AG08396 (cell line): Measurements from ENCODE around the gene SSTR1.
"Not testable (repeated sequence)": the region's sequence is repeated elsewhere in the genome, so short reads cannot be mapped to it uniquely, and the experiment has no call there.

Experiments
- DNase-seq: peaks from one replicate; pipeline ENCODE4 v3.0.0; 2012; ENCODE audit warnings: low spot score, mixed read lengths

SSTR1 gene

GRCh38 chr14:38207736-38208617 is at the start of gene SSTR1:
SSTR1 (plus strand) TSS chr14:38207904; CDS start chr14:38209390, 1,486 bp downstream.
- DNase-seq = no peak

- no peak for DNase-seq
Measured at GRCh38 chr14:38158468-38158867, 49.2 kb upstream of the SSTR1 start.

GRCh38 chr14:38168416-38168815 is 39.3 kb upstream of the SSTR1 start:
- no peak for DNase-seq

GRCh38 chr14:38171197-38171596 is 36.5 kb upstream of the SSTR1 start:
- peak; percentile 10 for DNase-seq

DNA sequence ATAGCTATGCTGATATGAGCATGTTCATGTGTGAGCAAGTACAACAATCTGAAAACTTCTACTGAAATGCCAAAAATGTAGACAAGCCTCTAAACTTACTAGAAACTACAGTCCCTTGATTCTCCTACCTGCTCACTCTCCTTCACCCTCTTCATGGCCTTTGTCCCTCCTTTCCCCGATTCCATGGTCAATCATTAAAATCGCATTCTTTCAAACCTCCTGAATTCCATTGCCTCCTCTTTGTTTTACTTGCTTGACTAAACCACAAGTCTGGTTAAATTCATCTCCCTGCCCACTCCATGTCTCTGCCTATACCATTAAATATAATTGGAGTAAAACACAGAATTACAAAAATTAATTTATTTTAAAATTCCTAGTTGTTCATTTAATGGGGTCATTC is 33.0 kb upstream of the SSTR1 start:
- no peak for DNase-seq

DNA sequence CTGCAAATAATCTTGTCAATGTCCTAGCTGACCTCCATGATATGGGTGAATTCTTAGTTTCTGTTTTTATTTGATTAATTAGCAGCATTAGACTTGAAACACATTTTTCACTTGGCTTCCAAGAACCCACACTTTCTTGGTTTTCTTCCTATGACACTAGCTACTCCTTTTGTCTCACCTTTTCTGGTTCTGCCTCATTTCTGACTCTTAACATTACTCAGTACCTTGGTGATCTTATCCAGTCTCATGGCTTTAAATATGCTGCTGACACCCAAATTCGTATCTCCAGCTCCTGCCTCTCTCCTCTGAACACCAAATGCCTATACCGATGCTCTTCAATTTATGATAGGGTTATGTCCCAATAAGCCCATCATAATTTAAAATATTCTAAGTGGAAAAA is 32.0 kb upstream of the SSTR1 start:
- DNase-seq = no peak

DNA sequence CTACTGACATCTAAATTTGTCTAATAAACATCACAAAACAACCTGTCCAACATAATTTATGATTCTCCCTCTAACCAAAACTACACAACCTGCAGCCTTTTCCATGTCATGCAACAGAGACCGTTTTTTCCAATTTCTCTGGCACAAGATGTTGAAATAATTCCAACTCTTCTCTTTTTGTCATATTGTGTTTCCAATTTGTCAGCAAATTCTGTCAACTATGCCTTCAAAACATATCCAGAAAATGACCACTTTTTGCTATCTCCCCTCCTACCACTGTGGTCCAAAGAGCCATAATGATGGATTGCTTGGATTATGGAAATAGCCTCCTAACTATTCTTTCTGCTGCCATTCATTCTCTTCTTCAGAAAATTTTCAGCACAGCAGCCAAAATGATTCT is 31.3 kb upstream of the SSTR1 start:
- no peak for DNase-seq

- DNase-seq = no peak
Measured at GRCh38 chr14:38184132-38184531, 23.6 kb upstream of the SSTR1 start.

DNA sequence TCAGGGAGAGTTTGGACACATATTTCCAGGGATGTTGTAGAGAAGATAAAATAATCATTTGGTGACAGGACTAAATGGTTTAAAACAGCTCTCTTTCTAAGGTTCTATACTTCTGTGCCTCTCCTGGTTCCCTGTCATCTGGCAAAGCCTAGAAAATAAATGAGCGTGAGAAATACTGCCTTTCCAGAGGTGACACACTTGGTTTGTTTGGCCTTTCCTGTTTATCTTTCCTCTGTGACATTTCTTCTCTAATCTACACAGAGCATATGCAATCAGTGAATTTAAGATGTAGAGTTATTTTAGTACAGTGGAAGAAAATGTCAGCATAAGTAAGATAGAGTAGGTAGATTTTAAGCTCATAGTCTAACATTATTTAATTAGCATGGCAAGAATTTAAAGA is 22.0 kb upstream of the SSTR1 start:
- no peak for DNase-seq

DNA sequence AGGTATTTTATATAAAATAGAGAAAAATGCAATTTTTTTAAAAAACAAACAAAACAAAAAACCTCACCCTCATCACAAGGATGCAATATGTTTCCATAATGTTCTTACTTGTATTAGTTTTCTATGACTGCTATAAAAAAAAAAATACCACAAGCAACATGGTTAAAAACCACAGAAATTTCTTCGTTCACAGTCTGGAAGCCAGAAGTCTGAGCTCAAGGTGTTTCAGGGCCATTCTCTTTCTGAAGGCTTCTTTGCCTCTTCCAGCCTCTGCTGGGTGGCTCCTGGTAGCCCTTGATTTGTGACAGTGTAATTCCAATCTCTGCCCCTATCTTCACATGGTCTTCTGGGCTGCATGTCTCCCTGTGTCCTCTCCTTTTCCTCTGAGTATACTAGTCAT is 21.5 kb upstream of the SSTR1 start:
- no peak for DNase-seq

DNA sequence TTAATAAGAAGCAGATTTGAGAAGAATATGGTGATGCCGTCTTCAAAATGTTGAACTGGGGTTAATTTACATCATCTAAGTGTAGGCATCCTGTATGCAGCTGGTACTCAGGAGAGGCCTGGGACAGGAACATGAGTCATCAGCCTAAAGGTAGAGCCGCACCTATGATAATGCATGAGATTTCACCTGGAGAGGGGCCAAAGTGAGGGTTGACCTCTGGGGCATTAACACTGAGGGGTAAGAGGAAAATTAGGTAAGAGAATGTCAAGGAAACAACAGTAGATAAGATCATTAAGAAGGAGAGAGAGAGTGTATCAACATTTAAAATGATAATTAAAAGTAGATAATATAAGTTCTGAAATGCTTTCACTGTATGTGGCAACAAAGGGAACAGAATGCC is 20.2 kb upstream of the SSTR1 start:
- no peak for DNase-seq

DNA sequence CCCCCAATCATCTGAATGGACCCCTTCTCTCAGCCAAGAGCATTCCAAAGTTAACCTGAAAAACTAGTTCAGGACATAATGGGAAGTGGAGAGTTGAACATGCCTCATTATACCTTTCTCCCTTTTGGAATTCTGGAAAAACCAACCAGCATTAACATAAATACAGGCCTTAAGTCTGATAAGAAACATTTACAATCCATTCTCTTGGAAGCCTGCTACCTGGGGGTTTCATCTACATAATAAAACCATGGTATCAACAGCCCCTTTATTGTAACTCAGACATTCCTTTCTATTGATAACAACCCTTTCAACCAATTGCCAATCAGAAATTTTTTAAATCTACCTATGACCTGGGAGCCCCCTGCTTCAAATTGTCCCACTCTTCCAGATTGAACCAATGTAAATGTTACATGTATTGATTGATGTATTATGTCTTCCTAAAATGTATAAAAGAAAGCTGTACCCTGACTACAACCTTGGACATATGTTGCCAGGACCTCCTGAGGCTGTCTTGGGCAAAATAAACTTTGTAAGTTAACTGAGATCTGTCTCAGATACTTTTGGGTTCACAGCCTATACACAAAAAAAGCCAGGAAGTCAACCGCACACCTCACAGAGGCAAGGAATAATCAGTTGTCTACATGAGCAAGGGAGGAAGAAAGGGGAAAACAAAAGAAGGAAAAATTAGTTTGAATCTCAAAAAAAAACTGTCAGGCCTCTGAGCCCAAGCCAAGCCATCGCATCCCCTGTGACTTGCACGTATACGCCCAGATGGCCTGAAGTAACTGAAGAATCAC is 17.6 kb upstream of the SSTR1 start:
- no peak for DNase-seq

DNA sequence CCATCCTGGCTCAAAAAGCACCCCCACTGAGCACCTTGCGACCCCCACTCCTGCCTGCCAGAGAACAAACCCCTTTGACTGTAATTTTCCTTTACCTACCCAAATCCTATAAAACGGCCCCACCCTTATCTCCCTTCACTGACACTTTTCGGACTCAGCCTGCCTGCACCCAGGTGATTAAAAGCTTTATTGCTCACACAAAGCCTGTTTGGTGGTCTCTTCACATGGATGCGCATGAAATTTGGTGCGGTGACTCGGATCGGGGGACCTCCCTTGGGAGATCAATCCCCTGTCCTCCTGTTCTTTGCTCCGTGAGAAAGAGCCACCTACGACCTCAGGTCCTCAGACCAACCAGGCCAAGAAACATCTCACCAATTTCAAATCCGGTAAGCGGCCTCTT is 16.9 kb upstream of the SSTR1 start:
- not testable (repeated sequence) for DNase-seq

DNA sequence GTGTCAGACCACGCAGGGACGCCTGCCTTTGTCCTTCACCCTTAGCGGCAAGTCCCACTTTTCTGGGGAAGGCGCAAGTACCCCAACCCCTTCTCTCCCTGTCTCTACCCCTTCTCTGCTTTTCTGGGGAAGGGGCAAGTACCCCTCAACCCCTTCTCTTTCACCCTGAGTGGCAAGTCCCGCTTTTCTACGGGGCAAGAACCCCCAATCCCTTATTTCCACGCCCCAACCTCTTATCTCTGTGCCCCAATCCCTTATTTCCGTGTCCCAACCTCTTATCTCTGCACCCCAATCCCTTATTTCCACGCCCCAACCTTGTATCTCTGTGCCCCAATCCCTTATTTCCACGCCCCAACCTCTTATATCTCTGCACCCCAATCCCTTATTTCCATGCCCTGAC is 16.2 kb upstream of the SSTR1 start:
- DNase-seq = not testable (repeated sequence)

DNA sequence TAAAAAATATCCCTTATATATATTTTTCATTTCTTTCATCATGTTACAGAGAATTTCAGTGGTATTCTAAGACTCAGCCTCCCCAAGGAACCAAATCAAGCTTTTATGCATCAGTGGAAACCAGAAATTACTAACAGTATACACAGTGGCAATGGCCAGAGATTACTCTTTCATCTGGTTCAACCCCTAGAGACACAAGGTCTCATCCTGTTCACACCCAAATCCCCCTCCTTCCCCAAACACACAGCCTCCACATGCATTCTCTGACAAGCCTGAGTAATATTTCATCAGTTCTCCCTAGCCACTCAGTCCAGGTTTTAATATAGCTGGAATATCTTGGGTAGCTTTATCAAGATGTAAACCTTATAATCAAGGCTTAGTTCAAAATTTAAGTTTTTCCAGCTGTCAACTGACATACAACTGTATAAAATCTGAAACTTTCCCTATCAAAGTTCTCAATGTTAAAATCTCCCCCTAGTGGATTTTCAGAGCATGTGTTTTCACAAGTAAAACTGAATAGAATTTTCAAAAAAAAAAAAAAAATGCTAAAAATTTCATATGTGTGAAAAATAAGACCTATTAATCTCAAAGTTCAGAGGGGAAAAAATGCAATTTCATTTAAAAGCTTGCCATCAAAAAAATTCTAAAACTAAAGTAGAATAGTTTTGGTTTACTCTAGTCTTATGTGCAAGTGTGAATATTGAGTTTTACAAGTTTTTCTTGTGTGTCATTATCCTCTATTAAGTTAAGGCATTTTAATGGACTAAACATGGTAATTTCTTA is 10.5 kb upstream of the SSTR1 start:
- DNase-seq = no peak

GRCh38 chr14:38197784-38198335 is 9.8 kb upstream of the SSTR1 start:
- DNase-seq = peak; percentile 24

- DNase-seq = no peak
Measured at GRCh38 chr14:38198425-38198824, 9.3 kb upstream of the SSTR1 start.

DNA sequence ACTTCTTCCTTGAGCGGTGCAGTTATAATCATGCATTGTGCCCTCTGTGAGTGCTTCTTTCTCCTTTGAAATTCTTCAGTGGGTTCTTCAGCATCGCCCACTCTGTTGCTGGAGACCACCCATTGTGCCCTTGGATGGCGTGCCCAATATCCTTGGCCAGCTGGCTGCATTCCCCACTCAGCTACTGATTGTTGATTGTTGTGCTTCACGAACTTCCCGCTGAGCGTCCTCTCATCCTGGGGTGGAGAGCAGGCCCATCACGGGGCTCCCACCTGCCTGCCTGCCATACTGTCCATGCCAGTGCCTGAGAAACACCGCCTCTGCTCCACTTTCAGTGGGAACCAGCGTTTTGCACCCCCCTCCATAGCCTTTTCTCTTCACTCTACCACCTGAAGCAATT is 8.6 kb upstream of the SSTR1 start:
- DNase-seq = no peak

DNA sequence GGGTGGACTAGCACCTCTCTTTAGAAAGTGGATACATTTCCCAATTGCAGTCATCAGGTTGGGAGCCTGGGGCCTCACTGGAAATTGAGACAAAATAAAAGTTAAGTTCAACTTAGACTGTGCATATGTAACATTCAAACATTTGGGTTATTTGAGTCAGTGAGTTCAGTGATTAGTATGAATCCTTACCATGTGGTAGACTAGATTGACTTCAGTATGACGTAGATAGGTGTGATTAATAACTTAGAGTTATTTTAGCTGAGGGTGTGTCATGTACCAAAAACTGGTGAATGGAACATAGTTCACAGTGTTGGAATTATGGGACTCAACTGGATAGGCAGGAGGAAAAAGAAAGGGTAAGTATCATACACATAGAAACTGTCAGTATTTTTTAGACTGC is 8.0 kb upstream of the SSTR1 start:
- DNase-seq = no peak

DNA sequence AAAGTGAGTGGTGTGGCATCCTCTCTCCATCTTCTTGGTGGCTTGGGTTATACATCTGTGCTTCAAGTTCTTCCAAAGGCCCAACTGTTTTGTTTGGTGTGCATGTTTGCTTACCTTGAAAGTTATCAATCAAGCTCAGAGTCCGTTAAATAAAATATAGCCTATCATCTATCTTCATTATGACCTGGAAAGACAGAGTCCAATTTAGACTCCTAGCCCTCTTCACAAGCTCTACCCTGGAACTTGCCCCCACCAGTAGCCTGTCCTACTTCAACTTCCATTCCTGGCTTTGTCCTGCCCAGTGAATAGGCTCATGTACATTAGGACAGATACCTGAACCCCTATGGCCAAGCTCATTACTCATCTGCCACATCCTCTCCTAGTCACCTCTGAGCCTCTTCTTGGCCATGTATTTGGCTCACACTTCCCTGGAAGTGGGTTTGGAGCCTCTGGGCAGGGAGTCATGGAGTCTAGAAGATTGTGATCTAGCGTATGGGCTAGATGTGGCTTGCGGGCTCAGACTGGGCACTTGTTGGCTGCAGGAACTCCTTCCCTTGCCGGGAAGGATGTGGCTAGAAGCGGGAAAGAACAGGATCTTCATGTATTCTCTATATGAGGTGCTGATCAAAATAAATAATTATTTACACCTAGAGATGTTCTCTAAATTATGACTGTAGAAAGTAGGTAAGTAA is 6.4 kb upstream of the SSTR1 start:
- no peak for DNase-seq

DNA sequence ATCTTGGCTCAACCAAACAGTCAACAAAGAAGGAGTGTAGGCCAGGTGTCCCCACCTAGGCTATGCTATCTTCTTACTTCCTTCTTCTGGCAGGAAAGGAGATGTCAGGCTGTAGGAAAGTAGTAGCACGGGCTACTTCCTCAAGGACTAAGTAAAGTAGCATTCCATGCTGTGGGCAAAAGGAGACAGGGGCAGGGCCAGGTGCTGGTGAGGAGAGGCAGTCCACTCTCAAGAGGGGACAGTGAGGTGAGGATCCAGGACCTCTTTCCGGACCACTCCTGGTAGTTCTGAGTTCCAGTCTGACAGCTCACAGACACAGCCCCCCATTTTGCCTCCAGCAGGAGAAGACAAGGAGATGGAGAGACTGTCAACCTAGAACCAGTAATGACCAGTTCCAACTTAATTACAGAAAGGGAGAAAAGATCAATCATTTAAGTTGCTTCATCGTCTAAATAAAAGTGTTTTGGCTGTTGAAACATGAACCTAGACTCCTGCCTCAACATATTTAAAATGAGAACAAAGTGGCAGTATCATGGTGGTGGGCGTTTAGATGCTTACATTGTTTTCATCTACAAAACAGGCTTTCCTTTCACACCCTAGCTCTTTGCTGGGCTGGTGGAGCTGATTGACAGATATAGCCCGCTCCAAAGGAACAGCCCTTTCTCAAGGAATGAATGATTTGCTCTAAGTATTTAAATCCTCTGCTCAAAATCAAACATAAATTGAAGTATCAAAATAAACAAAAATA is 5.1 kb upstream of the SSTR1 start:
- no peak for DNase-seq
